ENCODE data around the gene CCNB1.
"Not testable (repeated sequence)": the region's sequence is repeated elsewhere in the genome, so short reads cannot be mapped to it uniquely, and the experiment has no call there.

The CCNB1 gene

DNA sequence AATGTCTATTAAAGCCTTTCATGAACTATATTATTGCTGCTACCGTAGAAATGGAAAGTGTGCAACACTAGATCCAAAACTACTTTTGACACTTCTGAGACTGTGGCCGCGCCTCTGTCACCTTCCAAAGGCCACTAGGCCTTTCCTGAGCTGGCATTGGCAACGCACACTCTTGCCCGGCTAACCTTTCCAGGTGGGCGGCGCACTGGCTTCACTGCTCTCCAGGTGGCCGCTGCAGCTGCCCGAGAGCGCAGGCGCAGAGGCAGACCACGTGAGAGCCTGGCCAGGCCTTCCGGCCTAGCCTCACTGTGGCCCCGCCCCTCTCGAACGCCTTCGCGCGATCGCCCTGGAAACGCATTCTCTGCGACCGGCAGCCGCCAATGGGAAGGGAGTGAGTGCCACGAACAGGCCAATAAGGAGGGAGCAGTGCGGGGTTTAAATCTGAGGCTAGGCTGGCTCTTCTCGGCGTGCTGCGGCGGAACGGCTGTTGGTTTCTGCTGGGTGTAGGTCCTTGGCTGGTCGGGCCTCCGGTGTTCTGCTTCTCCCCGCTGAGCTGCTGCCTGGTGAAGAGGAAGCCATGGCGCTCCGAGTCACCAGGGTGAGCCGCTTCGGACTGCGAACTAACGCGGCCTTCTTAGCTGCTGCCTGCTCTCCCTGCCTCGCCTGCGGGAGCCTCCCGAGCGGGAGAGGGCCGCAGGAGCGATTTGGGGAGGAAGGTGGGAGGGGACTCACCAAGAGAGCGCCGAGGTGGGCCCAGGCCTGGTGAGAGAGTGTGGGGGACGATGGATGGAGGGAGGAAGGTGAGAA is at the start of gene CCNB1:
TSS of gene CCNB1 (plus strand) at position 465 of the 807 bp plus-strand sequence. CDS start at position 578, 113 bp downstream.
- TF ChIP-seq, protein P1, sequence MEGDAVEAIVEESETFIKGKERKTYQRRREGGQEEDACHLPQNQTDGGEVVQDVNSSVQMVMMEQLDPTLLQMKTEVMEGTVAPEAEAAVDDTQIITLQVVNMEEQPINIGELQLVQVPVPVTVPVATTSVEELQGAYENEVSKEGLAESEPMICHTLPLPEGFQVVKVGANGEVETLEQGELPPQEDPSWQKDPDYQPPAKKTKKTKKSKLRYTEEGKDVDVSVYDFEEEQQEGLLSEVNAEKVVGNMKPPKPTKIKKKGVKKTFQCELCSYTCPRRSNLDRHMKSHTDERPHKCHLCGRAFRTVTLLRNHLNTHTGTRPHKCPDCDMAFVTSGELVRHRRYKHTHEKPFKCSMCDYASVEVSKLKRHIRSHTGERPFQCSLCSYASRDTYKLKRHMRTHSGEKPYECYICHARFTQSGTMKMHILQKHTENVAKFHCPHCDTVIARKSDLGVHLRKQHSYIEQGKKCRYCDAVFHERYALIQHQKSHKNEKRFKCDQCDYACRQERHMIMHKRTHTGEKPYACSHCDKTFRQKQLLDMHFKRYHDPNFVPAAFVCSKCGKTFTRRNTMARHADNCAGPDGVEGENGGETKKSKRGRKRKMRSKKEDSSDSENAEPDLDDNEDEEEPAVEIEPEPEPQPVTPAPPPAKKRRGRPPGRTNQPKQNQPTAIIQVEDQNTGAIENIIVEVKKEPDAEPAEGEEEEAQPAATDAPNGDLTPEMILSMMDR (conservative IDR thresholded peaks at IDR 0.05; ENCODE audit: low read depth, low read length) = no peak
- peak; percentile 89 for DNase-seq (ENCODE audit: low read depth)
- peak within 1 kb of the TSS; percentile 93 for H3K4me3 ChIP-seq (ENCODE audit: low read length)

DNA sequence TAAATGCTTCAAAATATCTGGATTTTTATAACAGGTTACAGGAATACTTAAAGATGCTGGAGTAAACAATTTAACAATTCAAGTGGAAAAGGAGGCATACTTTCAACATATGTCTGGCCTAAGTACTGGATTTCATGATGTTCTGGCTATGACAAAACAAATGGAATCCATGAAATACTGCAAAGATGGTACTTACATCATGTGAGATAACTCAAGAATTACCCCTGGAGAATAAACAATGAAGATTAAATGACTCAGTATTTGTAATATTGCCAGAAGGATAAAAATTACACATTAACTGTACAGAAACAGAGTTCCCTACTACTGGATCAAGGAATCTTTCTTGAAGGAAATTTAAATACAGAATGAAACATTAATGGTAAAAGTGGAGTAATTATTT is 37.5 kb upstream of the CCNB1 start:
- TF ChIP-seq, protein P1 (conservative IDR thresholded peaks at IDR 0.05; ENCODE audit: low read depth, low read length) = no peak
- no peak for DNase-seq (ENCODE audit: low read depth)
- no peak overlapping the region for H3K4me3 ChIP-seq (ENCODE audit: low read length)

DNA sequence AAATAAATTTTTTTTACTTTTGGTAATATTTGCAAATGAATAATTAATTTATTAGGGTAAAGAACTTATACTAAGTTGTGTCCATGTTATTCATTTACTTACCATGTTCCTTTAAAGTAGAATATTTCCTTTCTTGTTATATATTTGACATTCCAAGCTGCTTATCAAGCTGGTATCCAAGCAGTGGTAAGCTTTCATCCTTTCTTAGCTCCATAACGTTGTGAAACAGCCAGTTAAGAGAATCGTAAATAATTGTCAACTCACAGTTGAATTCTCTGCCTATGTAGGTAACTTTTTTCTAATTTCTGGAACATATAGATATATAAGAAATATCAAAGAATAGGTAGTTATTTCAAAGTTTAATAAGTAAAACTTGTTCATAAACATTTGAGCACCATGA is 36.7 kb upstream of the CCNB1 start:
- no peak overlapping the region for H3K4me3 ChIP-seq (ENCODE audit: low read length)
- TF ChIP-seq, protein P1 (conservative IDR thresholded peaks at IDR 0.05; ENCODE audit: low read depth, low read length) = no peak
- no peak for DNase-seq (ENCODE audit: low read depth)

DNA sequence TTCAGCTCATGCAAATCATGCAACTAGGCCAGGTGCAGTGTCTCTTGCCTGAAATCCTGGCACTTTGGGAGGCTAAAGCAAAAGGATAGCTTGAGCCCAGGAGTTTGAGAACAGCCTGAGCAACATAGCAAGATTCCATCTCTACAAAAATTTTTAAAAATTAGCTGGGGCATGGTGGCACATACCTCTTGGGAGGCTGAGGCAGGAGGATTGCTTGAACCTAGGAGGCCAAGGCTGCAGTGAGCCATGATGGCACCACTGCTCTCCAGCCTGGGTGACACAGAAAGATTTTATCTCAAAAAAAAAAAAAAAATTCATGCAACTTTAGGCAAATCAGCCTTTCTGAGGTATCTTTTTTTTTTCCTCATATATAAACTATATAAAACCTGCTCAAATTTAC is 35.6 kb upstream of the CCNB1 start:
- DNase-seq (ENCODE audit: low read depth) = no peak
- TF ChIP-seq, protein P1 (conservative IDR thresholded peaks at IDR 0.05; ENCODE audit: low read depth, low read length) = no peak
- H3K4me3 ChIP-seq (ENCODE audit: low read length) = no peak overlapping the region

DNA sequence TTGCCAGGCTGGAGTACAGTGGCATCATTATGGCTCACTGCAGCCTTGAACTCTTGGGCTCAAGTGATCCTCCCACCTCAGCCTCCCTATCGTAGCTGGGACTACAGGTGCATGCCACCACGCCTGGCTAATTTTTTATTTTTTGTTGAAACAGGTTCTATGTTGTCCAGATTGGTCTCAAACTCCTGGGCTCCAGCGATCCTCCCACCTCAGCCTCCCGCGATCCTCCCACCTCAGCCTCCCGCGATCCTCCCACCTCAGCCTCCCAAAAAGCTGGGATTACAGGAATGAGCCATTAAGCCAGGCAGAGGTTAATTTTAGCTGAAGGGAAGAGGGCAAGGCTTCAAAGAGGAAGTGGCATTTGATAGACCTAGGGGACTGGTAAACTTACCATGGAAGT is 32.8 kb upstream of the CCNB1 start:
- no peak for DNase-seq (ENCODE audit: low read depth)
- TF ChIP-seq, protein P1 (conservative IDR thresholded peaks at IDR 0.05; ENCODE audit: low read depth, low read length) = no peak
- H3K4me3 ChIP-seq (ENCODE audit: low read length) = no peak overlapping the region

DNA sequence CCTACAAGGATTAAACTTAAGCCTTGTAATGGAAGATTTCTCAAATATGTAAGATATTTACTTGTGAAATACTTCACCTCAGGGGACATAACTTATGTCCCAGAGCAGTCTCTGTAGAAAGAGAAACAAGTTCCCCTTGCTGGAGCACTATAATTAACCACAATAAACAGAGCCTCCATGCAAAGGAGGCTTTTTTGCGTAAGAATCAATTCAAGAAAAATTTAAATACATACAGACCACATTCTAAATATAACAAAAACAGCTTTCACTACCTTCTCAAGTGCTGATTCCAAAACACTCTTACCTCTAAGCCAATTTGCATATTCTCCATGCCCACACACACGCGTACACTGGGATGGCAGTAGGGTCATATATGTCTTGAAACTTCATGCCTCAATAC is 30.7 kb upstream of the CCNB1 start:
- TF ChIP-seq, protein P1 (conservative IDR thresholded peaks at IDR 0.05; ENCODE audit: low read depth, low read length) = no peak
- DNase-seq (ENCODE audit: low read depth) = no peak
- H3K4me3 ChIP-seq (ENCODE audit: low read length) = no peak overlapping the region

DNA sequence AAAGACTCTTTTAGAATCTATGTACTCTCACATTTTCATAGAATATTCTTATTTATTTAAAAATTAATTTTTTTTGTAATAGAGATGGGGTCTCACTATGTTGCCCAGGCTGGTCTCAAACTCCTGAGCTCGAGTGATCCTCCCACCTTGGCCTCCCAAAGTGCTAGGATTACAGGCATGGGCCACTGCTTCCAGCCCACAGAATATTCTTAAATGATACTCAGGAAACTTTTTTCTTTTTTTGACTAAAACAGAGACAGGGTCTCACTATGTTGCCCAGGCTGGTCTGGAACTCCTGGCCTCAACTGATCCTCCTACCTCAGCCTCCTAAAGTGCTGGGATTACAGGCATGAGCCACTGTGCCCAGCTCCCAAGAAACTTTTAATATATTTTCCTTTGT is 29.7 kb upstream of the CCNB1 start:
- not testable (repeated sequence) for H3K4me3 ChIP-seq (ENCODE audit: low read length); DNase-seq (ENCODE audit: low read depth)
